IPS DF 6.9 (cell line): ENCODE measurements around the gene FDPS.
"Not testable (repeated sequence)": the region's sequence is repeated elsewhere in the genome, so short reads cannot be mapped to it uniquely, and the experiment has no call there.

ENCODE experiments used
- DNase-seq: peaks from one replicate; pipeline ENCODE4 v3.0.0-alpha.2; 2013; ENCODE audit warnings: low read depth, low spot score
- H3K27ac ChIP-seq: one replicate; pipeline ENCODE4 v1.5.1; 2013; ENCODE audit warnings: low read length, control low read depth
- H3K27me3 ChIP-seq: 2 replicates; pipeline ENCODE4 v1.6.1; 2013; ENCODE audit warnings: mild to moderate bottlenecking, low read length; ENCODE audit not compliant: control insufficient read depth, insufficient read depth
- H3K36me3 ChIP-seq: 2 replicates; pipeline ENCODE4 v1.6.1; 2013; ENCODE audit warnings: low read length; ENCODE audit not compliant: control insufficient read depth, insufficient read depth
- H3K4me1 ChIP-seq: 2 replicates; pipeline ENCODE4 v1.6.1; 2013; ENCODE audit warnings: low read length; ENCODE audit not compliant: control insufficient read depth, insufficient read depth
- H3K4me3 ChIP-seq: 2 replicates; pipeline ENCODE4 v1.5.1; 2013; ENCODE audit warnings: mild to moderate bottlenecking, low read length
- H3K9me3 ChIP-seq: 2 replicates; pipeline ENCODE4 v1.6.1; 2013; ENCODE audit warnings: low read length, inconsistent platforms; ENCODE audit not compliant: control insufficient read depth, insufficient read depth
- WGBS: extraction: QIAGEN DNeasy Blood & Tissue Kit; methylation state at CpG from one replicate; pipeline ENCODE4 v1.1.7; 2013; ENCODE audit warnings: mixed read lengths, missing lambda C conversion rate; ENCODE audit not compliant: insufficient read length, insufficient coverage; 5-methylcytosine and 5-hydroxymethylcytosine counted together

Gene FDPS

DNA sequence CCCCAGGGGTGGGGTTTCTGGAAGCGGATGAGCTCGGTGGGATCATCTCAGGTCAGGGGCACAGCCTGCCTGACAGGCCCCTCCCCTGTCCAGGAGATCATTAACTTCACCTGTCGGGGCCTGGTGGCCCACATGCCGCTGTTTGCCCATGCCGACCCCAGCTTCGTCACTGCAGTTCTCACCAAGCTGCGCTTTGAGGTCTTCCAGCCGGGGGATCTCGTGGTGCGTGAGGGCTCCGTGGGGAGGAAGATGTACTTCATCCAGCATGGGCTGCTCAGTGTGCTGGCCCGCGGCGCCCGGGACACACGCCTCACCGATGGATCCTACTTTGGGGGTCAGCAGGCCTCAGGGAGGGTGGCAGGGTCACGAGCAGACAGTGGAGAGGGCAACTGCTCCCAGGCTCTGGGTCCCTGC is 23.0 kb upstream of the FDPS start:
- no CpG with 5 or more reads among the region's 18 CpGs for WGBS
- Histone ChIP-seq H3K9me3 (no peaks in the 10 kb centered on the region), H3K4me3 (no peak overlapping the region), H3K27ac (no peak overlapping the region), H3K36me3 (no peaks in the 10 kb centered on the region), H3K27me3 (no peaks in the 10 kb centered on the region), H3K4me1 (no peaks in the 10 kb centered on the region)
- DNase-seq = no peak

DNA sequence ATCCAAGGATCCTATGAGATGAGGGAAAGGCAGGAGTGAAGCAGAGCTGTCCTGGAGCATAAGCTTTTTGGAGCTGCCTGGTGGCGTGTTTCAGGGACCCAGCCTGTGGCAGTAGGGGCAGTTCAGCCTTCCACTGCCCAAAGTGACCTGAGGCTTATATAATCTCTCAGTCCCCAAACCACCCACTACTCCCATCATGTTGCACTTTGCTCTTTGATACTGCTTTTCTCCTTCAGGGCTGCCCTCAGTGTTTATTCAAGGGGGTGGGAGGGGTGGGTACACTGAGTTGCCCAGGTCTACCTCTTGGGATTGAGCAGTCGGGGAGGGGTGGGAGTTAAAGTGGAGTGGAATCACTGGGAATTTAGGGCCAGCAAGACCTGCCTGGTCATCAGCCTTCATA is 22.1 kb upstream of the FDPS start:
- no CpG with 5 or more reads among the region's 2 CpGs for WGBS
- DNase-seq = no peak
- H3K4me1 ChIP-seq = no peaks in the 10 kb centered on the region

GRCh38 chr1:155287987-155288543 is 20.6 kb upstream of the FDPS start:
- no peak for DNase-seq
- Histone ChIP-seq H3K36me3 (no peaks in the 10 kb centered on the region), H3K4me1 (no peaks in the 10 kb centered on the region), H3K27ac (no peak overlapping the region), H3K27me3 (no peaks in the 10 kb centered on the region), H3K4me3 (no peak overlapping the region), H3K9me3 (no peaks in the 10 kb centered on the region)
- WGBS = no CpG with 5 or more reads among the region's 21 CpGs

More for the DNA sequence above, 22.1 kb upstream of the FDPS start:
- Histone ChIP-seq H3K36me3 (no peaks in the 10 kb centered on the region), H3K4me3 (no peak overlapping the region), H3K27ac (no peak overlapping the region), H3K27me3 (no peaks in the 10 kb centered on the region), H3K9me3 (no peaks in the 10 kb centered on the region)

DNA sequence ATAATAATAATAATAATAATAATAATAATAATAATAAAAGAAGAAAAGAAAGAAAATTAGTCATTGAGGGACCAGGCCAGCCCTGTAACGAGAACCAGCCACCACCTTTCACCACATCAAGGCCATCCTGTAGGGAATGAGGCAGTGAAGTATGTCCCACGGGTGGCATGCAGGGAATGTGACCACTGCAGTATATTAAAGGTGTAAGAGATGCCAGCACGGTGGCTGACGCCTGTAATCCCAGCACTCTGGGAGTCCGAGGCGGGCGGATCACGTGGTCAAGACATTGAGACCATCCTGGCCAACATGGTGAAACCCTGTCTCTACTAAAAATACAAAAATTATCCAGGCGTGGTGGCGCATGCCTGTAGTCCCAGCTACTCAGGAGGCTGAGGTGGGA is 17.7 kb upstream of the FDPS start:
- H3K36me3 ChIP-seq, DNase-seq, H3K9me3 ChIP-seq, H3K27me3 ChIP-seq, H3K4me3 ChIP-seq, H3K4me1 ChIP-seq, H3K27ac ChIP-seq: not testable (repeated sequence)
- WGBS = no CpG with 5 or more reads among the region's 10 CpGs

DNA sequence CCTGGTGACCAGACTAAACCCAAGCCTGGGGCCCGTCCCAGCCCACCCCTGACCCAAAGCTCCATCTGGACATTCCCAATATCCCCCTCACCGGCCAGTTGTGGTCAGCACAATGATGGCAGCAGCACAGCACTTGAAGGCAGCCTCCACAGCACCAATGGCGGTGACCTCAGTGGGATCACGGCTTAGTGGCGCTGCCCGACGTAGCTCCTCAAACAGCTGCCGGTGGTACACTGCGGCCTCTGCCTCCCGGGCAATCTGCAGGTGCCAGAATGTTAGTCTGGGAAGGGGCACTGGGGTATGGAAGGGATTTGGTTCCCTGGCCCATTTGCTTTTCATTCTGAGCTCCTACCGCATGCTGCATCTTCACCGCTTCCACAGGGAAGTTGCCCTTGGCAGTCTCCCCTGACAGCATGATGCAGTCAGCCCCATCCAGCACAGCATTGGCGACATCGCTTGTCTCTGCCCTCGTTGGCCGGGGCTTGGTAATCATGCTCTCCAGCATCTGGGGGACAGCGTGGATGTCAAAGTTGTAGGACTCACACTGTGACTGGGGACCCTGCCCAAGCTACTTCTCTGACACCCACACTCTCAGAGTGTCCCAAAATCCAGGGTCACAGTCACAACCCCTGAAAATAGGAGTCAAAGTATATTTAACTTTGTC is 15.4 kb upstream of the FDPS start:
- DNase-seq = no peak
- peaks cover 8% of the 10 kb centered on the region; the same call in 1 of the 2 replicates for H3K27me3 ChIP-seq
- WGBS = no CpG with 5 or more reads among the region's 17 CpGs

GRCh38 chr1:155294520-155295182 is 14.0 kb upstream of the FDPS start:
- Histone ChIP-seq H3K27me3 (peaks cover 8% of the 10 kb centered on the region; the same call in 1 of the 2 replicates), H3K27ac (no peak overlapping the region), H3K4me3 (peak overlapping the region; percentile 55; the same call in 1 of the 2 replicates), H3K9me3 (no peaks in the 10 kb centered on the region), H3K4me1 (peaks cover 8% of the 10 kb centered on the region; the same call in 1 of the 2 replicates), H3K36me3 (no peaks in the 10 kb centered on the region)
- no peak for DNase-seq
- WGBS = no CpG with 5 or more reads among the region's 46 CpGs

More for the DNA sequence above, 15.4 kb upstream of the FDPS start:
- H3K36me3 ChIP-seq = no peaks in the 10 kb centered on the region
- no peak overlapping the region for H3K27ac ChIP-seq
- peaks cover 8% of the 10 kb centered on the region; the same call in 1 of the 2 replicates for H3K4me1 ChIP-seq
- no peaks in the 10 kb centered on the region for H3K9me3 ChIP-seq
- no peak overlapping the region for H3K4me3 ChIP-seq

- H3K4me3 ChIP-seq = peak overlapping the region; percentile 55; the same call in 1 of the 2 replicates
- H3K27me3 ChIP-seq = peaks cover 8% of the 10 kb centered on the region; the same call in 1 of the 2 replicates
- H3K27ac ChIP-seq = no peak overlapping the region
- no peak for DNase-seq
- no peaks in the 10 kb centered on the region for H3K9me3 ChIP-seq
- no peaks in the 10 kb centered on the region for H3K36me3 ChIP-seq
- H3K4me1 ChIP-seq = peaks cover 8% of the 10 kb centered on the region; the same call in 1 of the 2 replicates
- no CpG with 5 or more reads among the region's 47 CpGs for WGBS
These were observed 13.3 kb upstream of the FDPS start for GRCh38 chr1:155295183-155295941.

DNA sequence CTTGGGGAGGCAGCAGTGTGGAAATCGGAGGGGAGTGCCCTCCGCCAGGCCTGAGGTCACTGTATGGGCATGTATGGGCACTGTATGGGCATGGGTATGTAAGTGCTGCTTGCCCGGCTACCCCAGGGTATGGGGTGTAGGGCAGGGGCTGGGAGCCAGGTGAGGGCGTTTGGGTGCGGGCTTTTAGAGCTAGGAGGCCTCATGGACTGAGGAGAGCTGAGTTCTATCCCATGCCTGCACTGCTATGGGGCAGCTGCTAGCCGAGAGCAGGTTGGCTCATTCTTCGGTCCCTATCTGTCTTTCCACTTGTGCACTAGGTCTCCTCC is 12.8 kb upstream of the FDPS start:
- Histone ChIP-seq H3K27me3 (peaks cover 8% of the 10 kb centered on the region; the same call in 1 of the 2 replicates), H3K9me3 (no peaks in the 10 kb centered on the region), H3K27ac (no peak overlapping the region), H3K4me3 (peak overlapping the region; percentile 55; the same call in 1 of the 2 replicates), H3K4me1 (peaks cover 8% of the 10 kb centered on the region; the same call in 1 of the 2 replicates), H3K36me3 (no peaks in the 10 kb centered on the region)
- no peak for DNase-seq
- WGBS = no CpG with 5 or more reads among the region's 7 CpGs

- no CpG with 5 or more reads among the region's 3 CpGs for WGBS
- Histone ChIP-seq H3K36me3 (no peaks in the 10 kb centered on the region), H3K4me1 (peaks cover 8% of the 10 kb centered on the region; the same call in 1 of the 2 replicates), H3K27ac (no peak overlapping the region), H3K9me3 (no peaks in the 10 kb centered on the region), H3K27me3 (peaks cover 8% of the 10 kb centered on the region; the same call in 1 of the 2 replicates), H3K4me3 (no peak overlapping the region)
- no peak for DNase-seq
These were observed 12.0 kb upstream of the FDPS start for GRCh38 chr1:155296661-155297060.

DNA sequence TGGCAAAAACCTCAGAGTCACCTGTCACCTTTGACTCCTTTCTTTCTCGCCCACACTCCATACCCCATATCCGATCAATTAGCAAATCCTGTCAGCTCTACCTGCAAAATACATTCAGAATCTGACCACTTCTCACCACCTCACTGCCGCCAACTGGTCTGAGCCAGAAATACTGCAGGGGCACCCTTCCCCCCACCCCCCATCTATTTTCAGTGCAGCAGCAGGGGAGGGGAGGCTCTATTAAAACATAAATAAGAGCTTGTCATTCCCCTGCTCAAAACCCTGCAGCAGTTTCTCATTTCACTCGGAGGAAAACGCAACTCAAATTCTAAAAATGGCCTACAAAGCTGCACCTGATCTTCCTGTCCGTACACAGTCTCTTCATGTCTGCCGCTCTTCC is 11.3 kb upstream of the FDPS start:
- Histone ChIP-seq H3K4me3 (no peak overlapping the region), H3K36me3 (no peaks in the 10 kb centered on the region), H3K27ac (no peak overlapping the region), H3K9me3 (no peaks in the 10 kb centered on the region), H3K4me1 (peaks cover 8% of the 10 kb centered on the region; the same call in 1 of the 2 replicates), H3K27me3 (peaks cover 8% of the 10 kb centered on the region; the same call in 1 of the 2 replicates)
- 100% methylated on average over 2 of the region's 7 CpGs for WGBS
- no peak for DNase-seq
